DND-41 (cell line): Measurements from ENCODE around the gene ARHGEF12.

ENCODE experiments used
- ATAC-seq: fragments of 200-7000 bp; cut with Tn5 transposase; 3 replicates; pipeline ENCODE4 v1.9.1; 2021; ENCODE audit warnings: low read depth; ENCODE audit not compliant: insufficient read depth
- DNase-seq: peaks from one replicate; pipeline ENCODE4 v3.0.0-alpha.2; 2020
- H2AFZ ChIP-seq: 2 replicates; pipeline ENCODE4 v1.6.0; 2012; ENCODE audit warnings: low read depth, low read length
- H3K27ac ChIP-seq: 2 replicates; pipeline ENCODE4 v1.5.1; 2012; ENCODE audit warnings: low read length, inconsistent platforms
- H3K27me3 ChIP-seq: fragments of 200-600 bp; sonication (generic); 2 replicates; pipeline ENCODE4 v1.6.0; 2012; ENCODE audit warnings: low read length, mild to moderate bottlenecking, inconsistent platforms; ENCODE audit not compliant: insufficient read depth, poor library complexity
- H3K36me3 ChIP-seq: 2 replicates; pipeline ENCODE4 v1.5.1; 2012; ENCODE audit warnings: low read length, inconsistent platforms; ENCODE audit not compliant: insufficient read depth
- H3K4me1 ChIP-seq: 2 replicates; pipeline ENCODE4 v1.5.1; 2012; ENCODE audit warnings: mild to moderate bottlenecking, low read length; ENCODE audit not compliant: insufficient read depth
- H3K4me2 ChIP-seq: 2 replicates; pipeline ENCODE4 v1.6.0; 2012; ENCODE audit warnings: mild to moderate bottlenecking, moderate library complexity, low read length, inconsistent platforms; ENCODE audit not compliant: insufficient read depth
- H3K4me3 ChIP-seq, 2 experiments: fragments of 200-600 bp in 1 of 2; shearing (Covaris generic) in 1 of 2; 2 replicates each; pipeline ENCODE4 v1.5.1; 2012 to 2016; ENCODE audit warnings: inconsistent platforms in 2 of 2, low read length in 2 of 2, mild to moderate bottlenecking in 2 of 2, low read depth in 1 of 2, moderate library complexity in 1 of 2
- H3K79me2 ChIP-seq: 2 replicates; pipeline ENCODE4 v1.6.0; 2012; ENCODE audit warnings: low read length, inconsistent platforms; ENCODE audit not compliant: insufficient read depth
- H3K9ac ChIP-seq: 2 replicates; pipeline ENCODE4 v1.6.0; 2012; ENCODE audit warnings: low read depth, mild to moderate bottlenecking, inconsistent platforms, low read length, moderate library complexity
- H3K9me3 ChIP-seq: 2 replicates; pipeline ENCODE4 v1.5.1; 2012; ENCODE audit warnings: low read length, moderate library complexity, mild to moderate bottlenecking, inconsistent platforms; ENCODE audit not compliant: insufficient read depth, severe bottlenecking
- H4K20me1 ChIP-seq: 2 replicates; pipeline ENCODE4 v1.6.0; 2012; ENCODE audit warnings: low read length; ENCODE audit not compliant: insufficient read depth
- CTCF ChIP-seq: IDR thresholded peaks from 2 replicates; pipeline ENCODE4 v1.5.1; 2012; ENCODE audit warnings: borderline replicate concordance, low read length, moderate library complexity, mild to moderate bottlenecking; ENCODE audit not compliant: poor library complexity, severe bottlenecking; ENCODE audit errors: extremely low read depth
- EZH2 ChIP-seq: IDR thresholded peaks from 3 replicates; pipeline ENCODE4 v1.6.1; 2012; ENCODE audit warnings: borderline replicate concordance, low read depth, mild to moderate bottlenecking, moderate library complexity, low read length, inconsistent platforms; ENCODE audit not compliant: severe bottlenecking

The ARHGEF12 gene

DNA sequence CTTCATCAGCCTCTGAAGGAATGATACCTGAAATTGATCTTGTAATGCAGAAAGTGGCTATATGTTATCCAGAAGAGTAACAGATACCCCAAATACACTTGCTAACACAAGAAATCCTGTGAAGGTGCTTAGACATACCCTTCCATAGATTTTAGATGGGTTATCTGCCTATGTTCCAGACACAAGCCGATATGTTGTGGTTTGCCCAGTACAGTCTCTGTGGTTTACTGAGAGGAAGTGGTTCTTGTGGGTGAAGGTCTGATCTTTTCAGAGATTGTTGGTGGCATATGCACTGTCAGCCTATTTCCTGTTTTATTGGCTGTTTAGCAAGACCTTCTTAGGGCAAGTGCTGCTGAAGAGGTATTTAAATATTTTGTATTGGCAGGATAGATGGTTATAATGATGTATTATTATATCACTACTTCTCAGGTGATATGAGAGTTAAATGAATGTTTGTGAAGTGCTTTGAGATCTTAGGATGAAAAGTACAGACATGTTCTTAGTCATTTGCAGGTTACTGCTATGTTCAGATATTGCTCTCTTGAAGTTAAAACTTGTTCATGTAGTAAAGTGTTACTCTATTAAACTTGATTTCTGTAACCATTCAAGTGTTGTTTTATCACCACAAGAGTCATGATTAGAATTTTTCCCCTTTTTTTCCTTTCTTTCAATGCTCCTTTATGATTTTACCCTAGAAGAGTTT lies 8.2 kb downstream of the ARHGEF12 start:
- DNase-seq (peak; percentile 75), ATAC-seq (peak; percentile 98)
- H2AFZ ChIP-seq = no peak overlapping the region
- H3K79me2 ChIP-seq = no peaks in the 10 kb centered on the region
- H4K20me1 ChIP-seq = peaks cover 25% of the 10 kb centered on the region
- H3K4me2 ChIP-seq = no peak overlapping the region
- H3K36me3 ChIP-seq = no peaks in the 10 kb centered on the region
- no peaks in the 10 kb centered on the region for H3K9me3 ChIP-seq
- H3K27ac ChIP-seq = no peak overlapping the region
- peaks cover 12% of the 10 kb centered on the region for H3K4me1 ChIP-seq
- TF ChIP-seq EZH2 (no peak), CTCF (no peak)
- H3K27me3 ChIP-seq = peaks cover 56% of the 10 kb centered on the region
- H3K4me3 ChIP-seq = no peak overlapping the region
- H3K9ac ChIP-seq = no peak overlapping the region

- Histone ChIP-seq H3K27me3 (peaks cover 42% of the 10 kb centered on the region), H3K27ac (no peak overlapping the region), H3K4me1 (peaks cover 12% of the 10 kb centered on the region), H3K36me3 (no peaks in the 10 kb centered on the region), H2AFZ (no peak overlapping the region), H3K9me3 (no peaks in the 10 kb centered on the region), H4K20me1 (peaks cover 23% of the 10 kb centered on the region), H3K4me3 (no peak overlapping the region), H3K79me2 (no peaks in the 10 kb centered on the region), H3K9ac (no peak overlapping the region), H3K4me2 (no peak overlapping the region)
- DNase-seq (no peak), ATAC-seq (no peak)
- TF ChIP-seq CTCF (no peak), EZH2 (no peak)
Measured at GRCh38 chr11:120346233-120346632, 10.0 kb downstream of the ARHGEF12 start.

GRCh38 chr11:120350637-120351036 lies 14.4 kb downstream of the ARHGEF12 start:
- H2AFZ ChIP-seq = no peak overlapping the region
- H3K36me3 ChIP-seq = no peaks in the 10 kb centered on the region
- peaks cover 27% of the 10 kb centered on the region for H4K20me1 ChIP-seq
- peaks cover 53% of the 10 kb centered on the region for H3K27me3 ChIP-seq
- no peaks in the 10 kb centered on the region for H3K4me1 ChIP-seq
- ATAC-seq (no peak), DNase-seq (no peak)
- TF ChIP-seq CTCF = no peak
- TF ChIP-seq EZH2 = no peak
- H3K9me3 ChIP-seq = no peaks in the 10 kb centered on the region
- no peak overlapping the region for H3K27ac ChIP-seq
- no peak overlapping the region for H3K9ac ChIP-seq
- H3K79me2 ChIP-seq = no peaks in the 10 kb centered on the region
- no peak overlapping the region for H3K4me3 ChIP-seq
- no peak overlapping the region for H3K4me2 ChIP-seq

DNA sequence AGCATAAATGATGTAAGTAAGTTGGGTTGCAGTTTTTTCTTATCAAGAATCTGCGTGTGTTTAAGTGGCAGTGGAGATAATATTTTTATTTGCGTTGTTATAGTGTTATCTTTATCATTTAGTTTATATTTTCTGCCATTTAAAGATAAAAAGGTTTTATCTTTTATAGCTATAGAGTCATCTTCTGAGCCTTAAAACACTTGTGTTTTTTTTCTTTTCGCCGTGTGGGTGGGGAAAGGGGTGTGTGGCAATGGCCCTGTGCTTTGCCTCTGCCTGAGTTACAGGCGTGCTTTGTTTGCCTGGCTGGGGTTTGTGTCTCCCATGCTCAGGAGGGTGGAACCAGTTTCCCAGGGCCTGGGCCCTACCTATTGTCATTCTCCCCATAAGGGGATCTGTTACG lies 16.2 kb downstream of the ARHGEF12 start:
- Histone ChIP-seq H3K9me3 (no peaks in the 10 kb centered on the region), H3K36me3 (no peaks in the 10 kb centered on the region), H3K4me3 (no peak overlapping the region), H3K4me1 (no peaks in the 10 kb centered on the region), H4K20me1 (peaks cover 24% of the 10 kb centered on the region), H3K27ac (no peak overlapping the region), H3K9ac (no peak overlapping the region), H3K27me3 (peaks cover 54% of the 10 kb centered on the region), H3K4me2 (no peak overlapping the region), H2AFZ (no peak overlapping the region), H3K79me2 (no peaks in the 10 kb centered on the region)
- ATAC-seq = no peak
- no peak for TF ChIP-seq EZH2
- no peak for TF ChIP-seq CTCF
- DNase-seq = no peak
